Measurements from ENCODE around the gene WNT3A.

WNT3A gene

GRCh38 chr1:228058172-228058948 lies 51.6 kb downstream of the WNT3A start:
- TF ChIP-seq ZFX (IDR thresholded peaks at IDR 0.05) (no peak), CTCF (conservative IDR thresholded peaks at IDR 0.05) (no peak)

GRCh38 chr1:228058949-228059633 lies 52.3 kb downstream of the WNT3A start:
- TF ChIP-seq ZFX (IDR thresholded peaks at IDR 0.05), result no peak
- no peak for TF ChIP-seq CTCF (conservative IDR thresholded peaks at IDR 0.05)
- no peak overlapping the region for H3K27ac ChIP-seq

More at GRCh38 chr1:228058172-228058948, 51.6 kb downstream of the WNT3A start:
- H3K27ac ChIP-seq, result no peak overlapping the region

GRCh38 chr1:228059634-228060457 lies 53.0 kb downstream of the WNT3A start:
- TF ChIP-seq ZFX (IDR thresholded peaks at IDR 0.05), result no peak
- TF ChIP-seq CTCF (conservative IDR thresholded peaks at IDR 0.05), result no peak
- H3K27ac ChIP-seq, result no peak overlapping the region

- no peak overlapping the region for H3K27ac ChIP-seq
- TF ChIP-seq ZFX (IDR thresholded peaks at IDR 0.05) (no peak), CTCF (conservative IDR thresholded peaks at IDR 0.05) (no peak)
These were observed 53.8 kb downstream of the WNT3A start for GRCh38 chr1:228060458-228061190.

- no peak overlapping the region for H3K27ac ChIP-seq
- TF ChIP-seq ZFX (IDR thresholded peaks at IDR 0.05) (no peak), CTCF (conservative IDR thresholded peaks at IDR 0.05) (no peak)
These were observed 54.8 kb downstream of the WNT3A start for GRCh38 chr1:228061411-228062084.

- H3K27ac ChIP-seq, result no peak overlapping the region
- no peak for TF ChIP-seq CTCF (conservative IDR thresholded peaks at IDR 0.05)
- no peak for TF ChIP-seq ZFX (IDR thresholded peaks at IDR 0.05)
These were observed 55.4 kb downstream of the WNT3A start for GRCh38 chr1:228062085-228062791.

Data from C4-2B (cell line).